T-cell (primary cell): ENCODE results near the gene KIF1A. TPM values are rescaled to one million over a fixed set of nuclear protein-coding genes. Genes with fewer than 3 reads are reported as not detected.
"Not testable (repeated sequence)": the region's sequence is repeated elsewhere in the genome, so short reads cannot be mapped to it uniquely, and the experiment has no call there.

ENCODE experiments used
- ATAC-seq, 4 experiments: fragments of 200-7000 bp in 3 of 4; fragments of 150-1000 bp in 1 of 4; cut with Tn5 transposase; replicated peaks in 1 of 4; 1 replicate in 3 of 4; 2 replicates in 1 of 4; pipeline ENCODE4 v1.10.0; 2021; ENCODE audit warnings: moderate library complexity in 3 of 4, mild to moderate bottlenecking in 2 of 4, moderate number of reproducible peaks in 1 of 4
- CTCF ChIA-PET, 2 donors: fragments of 300-600 bp; sonication (Branson Sonifier 250); formaldehyde crosslinking; loops; one replicate each; lab custom pipeline; 2022; ENCODE audit warnings: antibody characterized with exemption in 2 of 2; lab: Charles Lee
- POLR2A ChIA-PET, 2 donors: fragments of 300-600 bp; sonication (Branson Sonifier 250); formaldehyde crosslinking; loops; one replicate each; lab custom pipeline; 2022; ENCODE audit warnings: antibody characterized with exemption in 2 of 2; lab: Charles Lee
- DNase-seq, 35 experiments: peaks; one replicate each; pipeline versions ENCODE4 v3.0.0 to v3.0.0-alpha.2; 2013 to 2023
- H3K27ac ChIP-seq: one replicate; pipeline ENCODE4 v1.5.1; 2013; ENCODE audit warnings: low read length
- H3K27me3 ChIP-seq, 2 experiments: replicated peaks in 1 of 2; 1 replicate in 1 of 2; 2 replicates in 1 of 2; pipeline versions ENCODE4 v1.6.1 to v1.7.0; 2013; ENCODE audit warnings: low read length in 1 of 2, mixed read lengths in 1 of 2; ENCODE audit not compliant: control insufficient read depth in 2 of 2, insufficient read depth in 2 of 2; ENCODE audit errors: extremely low read depth in 1 of 2
- H3K36me3 ChIP-seq, 2 donors: 1 replicate in 1 of 2; 2 replicates in 1 of 2; pipeline versions ENCODE4 v1.6.1 to v1.7.0; 2013; ENCODE audit warnings: low read length in 1 of 2; ENCODE audit not compliant: control insufficient read depth in 2 of 2, insufficient read depth in 1 of 2; ENCODE audit errors: extremely low read depth in 1 of 2
- H3K4me1 ChIP-seq, 2 experiments: 1 replicate in 1 of 2; 2 replicates in 1 of 2; pipeline versions ENCODE4 v1.6.1 to v1.7.0; 2013; ENCODE audit warnings: low read length in 2 of 2, mixed read lengths in 1 of 2; ENCODE audit not compliant: insufficient read depth in 2 of 2, control insufficient read depth in 1 of 2; ENCODE audit errors: extremely low read depth in 1 of 2
- H3K4me3 ChIP-seq, 2 donors: 1 replicate in 1 of 2; 2 replicates in 1 of 2; pipeline versions ENCODE4 v1.5.1 to v1.7.0; 2013; ENCODE audit warnings: mild to moderate bottlenecking in 2 of 2, low read length in 1 of 2, moderate library complexity in 1 of 2; ENCODE audit not compliant: control insufficient read depth in 1 of 2; ENCODE audit errors: extremely low read depth in 1 of 2
- H3K9me3 ChIP-seq: 2 replicates; pipeline ENCODE4 v1.7.0; 2013
- H3K27ac Mint-ChIP-seq, 2 donors: one replicate each; pipeline ENCODE4 v1.8.0; 2020 to 2021; ENCODE audit warnings: mild to moderate bottlenecking in 2 of 2, mixed read lengths in 2 of 2
- H3K27me3 Mint-ChIP-seq, 2 donors: one replicate each; pipeline ENCODE4 v1.8.0; 2021 to 2022; ENCODE audit warnings: mixed read lengths in 2 of 2
- H3K36me3 Mint-ChIP-seq: one replicate; pipeline ENCODE4 v1.8.0; 2021; ENCODE audit warnings: mixed read lengths
- H3K4me1 Mint-ChIP-seq, 3 donors: one replicate each; pipeline ENCODE4 v1.8.0; 2020 to 2022; ENCODE audit warnings: mixed read lengths in 3 of 3, mild to moderate bottlenecking in 1 of 3
- H3K4me3 Mint-ChIP-seq, 3 donors: one replicate each; pipeline ENCODE4 v1.8.0; 2020 to 2022; ENCODE audit warnings: mild to moderate bottlenecking in 3 of 3, mixed read lengths in 3 of 3, moderate library complexity in 3 of 3
- H3K9me3 Mint-ChIP-seq, 3 donors: one replicate each; pipeline ENCODE4 v1.8.0; 2020 to 2022; ENCODE audit warnings: mixed read lengths in 3 of 3
- WGBS: methylation state at CpG from one replicate; pipeline ENCODE4 v1.1.5; 2013; ENCODE audit warnings: missing lambda C conversion rate; ENCODE audit not compliant: insufficient coverage; 5-methylcytosine and 5-hydroxymethylcytosine counted together
- total RNA-seq, 35 experiments: library from RNA in 6 of 35; stranded (reverse) in 6 of 35; fragments of 120-200 nt in 1 of 35; gene quantifications; one replicate each; pipeline versions ENCODE4 v1.2.1 to v1.2.4 and lab custom pipeline; 2013 to 2026

The KIF1A gene
- total RNA-seq, 5 donors from 2014 or later (not counting 1 experiment from before 2014, with no cell fraction given): 0.43 to 0.58 (median 0.51) TPM; not detected in 2

- H3K4me1 Mint-ChIP-seq: peaks cover 7 to 13% (median 8%) of the 10 kb centered on the region in 3 donors
- 80% methylated on average over 1 of the region's 8 CpGs for WGBS
- POLR2A ChIA-PET: not testable (repeated sequence)
These were observed 120.2 kb downstream of the KIF1A start for GRCh38 chr2:240699835-240700234.

DNA sequence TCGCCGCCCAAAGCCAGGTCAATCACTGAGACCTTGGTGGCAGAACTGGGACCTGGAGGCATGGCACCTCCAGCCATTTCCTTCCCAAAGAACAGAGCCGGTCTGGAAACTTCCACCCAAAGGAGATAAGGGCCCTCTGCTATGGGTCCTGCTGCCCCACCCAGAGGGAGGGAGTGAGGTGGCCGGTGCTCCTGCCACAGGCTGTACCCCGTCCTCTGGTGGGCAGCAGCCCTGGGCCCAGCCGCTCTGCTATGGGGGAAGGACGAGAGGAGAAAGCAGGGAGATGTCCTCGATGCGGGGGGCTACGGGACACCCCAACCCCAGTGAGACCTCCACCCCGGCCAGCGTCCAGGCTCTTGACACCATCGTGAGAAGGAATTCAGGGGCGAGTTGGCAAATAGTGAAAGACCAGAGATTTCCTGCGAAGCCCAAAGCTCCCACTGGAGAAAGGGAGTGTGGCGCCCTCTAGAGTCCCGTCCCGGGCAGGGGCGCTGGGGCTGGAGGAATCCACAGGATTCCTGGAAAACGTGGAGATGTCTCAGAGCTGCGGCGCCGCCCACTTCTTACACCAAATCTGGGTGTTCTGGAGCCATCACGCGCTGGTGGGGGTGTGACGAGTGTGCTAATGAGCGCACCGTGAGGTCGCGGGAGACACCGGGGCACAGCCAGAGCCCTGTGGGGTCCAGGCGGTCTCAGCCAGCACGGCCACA is 121.0 kb downstream of the KIF1A start:
- H3K36me3 ChIP-seq, H3K4me1 Mint-ChIP-seq, H3K27ac ChIP-seq, DNase-seq, H3K4me3 ChIP-seq, H3K4me1 ChIP-seq, H3K9me3 Mint-ChIP-seq, H3K27ac Mint-ChIP-seq, H3K9me3 ChIP-seq, H3K27me3 Mint-ChIP-seq, CTCF ChIA-PET, H3K4me3 Mint-ChIP-seq, H3K36me3 Mint-ChIP-seq, POLR2A ChIA-PET: not testable (repeated sequence)
- peak in 1 of 4 experiments; percentile 33 for ATAC-seq
- peaks cover 0 to 28% of the 10 kb centered on the region in 2 experiments for H3K27me3 ChIP-seq
- WGBS: no CpG with 5 or more reads among the region's 33 CpGs

More at GRCh38 chr2:240699835-240700234, 120.2 kb downstream of the KIF1A start:
- H3K27me3 Mint-ChIP-seq, H3K9me3 Mint-ChIP-seq, H3K27ac Mint-ChIP-seq, CTCF ChIA-PET, DNase-seq, H3K27ac ChIP-seq, H3K36me3 ChIP-seq, ATAC-seq, H3K4me3 ChIP-seq, H3K4me3 Mint-ChIP-seq, H3K36me3 Mint-ChIP-seq, H3K9me3 ChIP-seq: not testable (repeated sequence)
- Histone ChIP-seq H3K27me3 (peaks cover 0 to 35% of the 10 kb centered on the region in 2 experiments), H3K4me1 (peaks cover under 1 to 13% of the 10 kb centered on the region in 2 experiments)

GRCh38 chr2:240696469-240696868 is 123.5 kb downstream of the KIF1A start:
- WGBS: no CpG with 5 or more reads among the region's 13 CpGs
- H3K27me3 ChIP-seq, H3K36me3 ChIP-seq, H3K9me3 ChIP-seq, H3K4me3 ChIP-seq, H3K27me3 Mint-ChIP-seq, H3K4me1 Mint-ChIP-seq, ATAC-seq, POLR2A ChIA-PET, DNase-seq, H3K36me3 Mint-ChIP-seq, H3K9me3 Mint-ChIP-seq, H3K27ac ChIP-seq, H3K27ac Mint-ChIP-seq, CTCF ChIA-PET, H3K4me1 ChIP-seq, H3K4me3 Mint-ChIP-seq: not testable (repeated sequence)

GRCh38 chr2:240695593-240695992 is 124.4 kb downstream of the KIF1A start:
- DNase-seq, CTCF ChIA-PET, H3K4me3 Mint-ChIP-seq, H3K4me1 ChIP-seq, H3K36me3 Mint-ChIP-seq, H3K36me3 ChIP-seq, H3K4me3 ChIP-seq, H3K27me3 ChIP-seq, H3K27ac Mint-ChIP-seq, H3K4me1 Mint-ChIP-seq, ATAC-seq, H3K27me3 Mint-ChIP-seq, H3K27ac ChIP-seq, H3K9me3 ChIP-seq, H3K9me3 Mint-ChIP-seq, POLR2A ChIA-PET: not testable (repeated sequence)
- WGBS: no CpG with 5 or more reads among the region's 19 CpGs

DNA sequence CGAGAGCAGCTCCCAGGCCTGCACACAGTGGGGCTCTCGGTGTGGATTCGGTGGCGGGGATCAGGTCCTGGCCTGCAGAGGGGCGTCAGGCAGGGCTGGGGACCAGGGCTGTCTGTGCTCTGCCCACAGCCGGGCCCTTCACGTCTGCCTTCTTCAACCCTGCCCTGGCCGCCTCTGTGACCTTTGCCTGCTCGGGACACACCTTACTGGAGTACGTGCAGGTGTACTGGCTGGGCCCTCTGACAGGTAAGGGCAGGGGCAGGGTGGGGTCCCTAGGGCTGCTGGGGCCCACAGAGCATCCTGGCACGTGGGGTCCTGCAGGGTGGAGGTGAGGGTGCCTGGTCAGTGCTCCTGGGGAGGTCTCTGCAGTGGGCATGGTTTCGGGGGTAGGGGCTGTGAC is 125.7 kb downstream of the KIF1A start:
- DNase-seq, H3K27ac Mint-ChIP-seq, H3K4me1 ChIP-seq, ATAC-seq, H3K36me3 ChIP-seq, H3K4me1 Mint-ChIP-seq, H3K4me3 ChIP-seq, H3K9me3 ChIP-seq, H3K4me3 Mint-ChIP-seq, CTCF ChIA-PET, H3K36me3 Mint-ChIP-seq, POLR2A ChIA-PET, H3K27me3 ChIP-seq, H3K27me3 Mint-ChIP-seq, H3K9me3 Mint-ChIP-seq, H3K27ac ChIP-seq: not testable (repeated sequence)
- no CpG with 5 or more reads among the region's 12 CpGs for WGBS

- no CpG with 5 or more reads among the region's 34 CpGs for WGBS
- DNase-seq: not testable (repeated sequence)
These were observed 127.1 kb downstream of the KIF1A start for GRCh38 chr2:240692583-240693561.

More at GRCh38 chr2:240692583-240693561, 127.1 kb downstream of the KIF1A start:
- CTCF ChIA-PET, H3K9me3 Mint-ChIP-seq, H3K27me3 Mint-ChIP-seq, H3K9me3 ChIP-seq, H3K4me1 Mint-ChIP-seq, H3K27ac Mint-ChIP-seq, H3K27me3 ChIP-seq, POLR2A ChIA-PET, H3K27ac ChIP-seq, H3K36me3 ChIP-seq, H3K4me3 ChIP-seq, ATAC-seq, H3K4me3 Mint-ChIP-seq, H3K4me1 ChIP-seq, H3K36me3 Mint-ChIP-seq: not testable (repeated sequence)
